ENCODE results near the gene GAL3ST3. TPM values are rescaled to one million over a fixed set of nuclear protein-coding genes. Genes with fewer than 3 reads are reported as not detected.

The GAL3ST3 gene
- total RNA-seq, 1 donor from 2014 or later: not detected

Other genes with a start within 250 kb of the GAL3ST3 start
- 2.3 and 2.9 TPM in 2 replicates for gene SNX32, start 215.2 kb downstream of the GAL3ST3 start, total RNA-seq
- 1,611 and 1,643 TPM in 2 replicates for gene CFL1, start 191.0 kb downstream of the GAL3ST3 start, total RNA-seq
- 100 and 103 TPM in 2 replicates for gene MUS81, start 188.7 kb downstream of the GAL3ST3 start, total RNA-seq
- gene EFEMP2, start 176.4 kb downstream of the GAL3ST3 start, total RNA-seq: 7.2 TPM in 2 replicates
- gene CTSW, start 169.3 kb downstream of the GAL3ST3 start, total RNA-seq: 28.8 and 29.5 TPM in 2 replicates
- gene FIBP, start 160.7 kb downstream of the GAL3ST3 start, total RNA-seq: 85.3 and 88.7 TPM in 2 replicates
- gene CCDC85B, start 158.5 kb downstream of the GAL3ST3 start, total RNA-seq: 46.9 and 47.7 TPM in 2 replicates
- 3.0 and 6.0 TPM in 2 replicates for gene FOSL1, start 148.8 kb downstream of the GAL3ST3 start, total RNA-seq
- gene C11orf68, start 130.1 kb downstream of the GAL3ST3 start, total RNA-seq: 29.3 and 29.5 TPM in 2 replicates
- gene DRAP1, start 129.7 kb downstream of the GAL3ST3 start, total RNA-seq: 160 and 165 TPM in 2 replicates
- not detected in 2 replicates for gene TSGA10IP, start 103.7 kb downstream of the GAL3ST3 start, total RNA-seq
- gene SART1, start 87.4 kb downstream of the GAL3ST3 start, total RNA-seq: 82.5 and 84.9 TPM in 2 replicates
- gene EIF1AD, start 47.0 kb downstream of the GAL3ST3 start, total RNA-seq: 48.8 and 53.5 TPM in 2 replicates
- gene BANF1, start 46.7 kb downstream of the GAL3ST3 start, total RNA-seq: 217 and 224 TPM in 2 replicates
- gene CST6, start 37.2 kb downstream of the GAL3ST3 start, total RNA-seq: 0.59 and 0.66 TPM in 2 replicates
- 0.32 TPM in 1 of 2 replicates, not detected in the other for gene CATSPER1, start 22.7 kb downstream of the GAL3ST3 start, total RNA-seq
- 218 and 235 TPM in 2 replicates for gene SF3B2, start 3.2 kb upstream of the GAL3ST3 start, total RNA-seq
- 90.5 and 91.2 TPM in 2 replicates for gene PACS1, start 21.1 kb upstream of the GAL3ST3 start, total RNA-seq
- 57.3 and 64.3 TPM in 2 replicates for gene KLC2, start 208.5 kb upstream of the GAL3ST3 start, total RNA-seq
- 164 TPM in 2 replicates for gene RAB1B, start 219.5 kb upstream of the GAL3ST3 start, total RNA-seq
- gene CNIH2, start 229.0 kb upstream of the GAL3ST3 start, total RNA-seq: 2.1 and 3.1 TPM in 2 replicates
- 72.6 and 85.1 TPM in 2 replicates for gene YIF1A, start 240.0 kb upstream of the GAL3ST3 start, total RNA-seq
- gene TMEM151A, start 242.7 kb upstream of the GAL3ST3 start, total RNA-seq: not detected in 2 replicates

Measured in T-helper 1 cell treated with Interleukin-12 subunit alpha and Interleukin-12 subunit beta and Interleukin-4 antibody, amounts not matched to agents 30 ng/mL and 1 ng/mL, for 36 hours (primary cell).